CMK (cell line): Measurements from ENCODE around the gene DUSP15.
"Not testable (repeated sequence)": the region's sequence is repeated elsewhere in the genome, so short reads cannot be mapped to it uniquely, and the experiment has no call there.

ENCODE experiments used
- DNase-seq: peaks from one replicate; pipeline ENCODE4 v3.0.0-alpha.2; 2010; ENCODE audit warnings: low read depth

DUSP15 gene

DNA sequence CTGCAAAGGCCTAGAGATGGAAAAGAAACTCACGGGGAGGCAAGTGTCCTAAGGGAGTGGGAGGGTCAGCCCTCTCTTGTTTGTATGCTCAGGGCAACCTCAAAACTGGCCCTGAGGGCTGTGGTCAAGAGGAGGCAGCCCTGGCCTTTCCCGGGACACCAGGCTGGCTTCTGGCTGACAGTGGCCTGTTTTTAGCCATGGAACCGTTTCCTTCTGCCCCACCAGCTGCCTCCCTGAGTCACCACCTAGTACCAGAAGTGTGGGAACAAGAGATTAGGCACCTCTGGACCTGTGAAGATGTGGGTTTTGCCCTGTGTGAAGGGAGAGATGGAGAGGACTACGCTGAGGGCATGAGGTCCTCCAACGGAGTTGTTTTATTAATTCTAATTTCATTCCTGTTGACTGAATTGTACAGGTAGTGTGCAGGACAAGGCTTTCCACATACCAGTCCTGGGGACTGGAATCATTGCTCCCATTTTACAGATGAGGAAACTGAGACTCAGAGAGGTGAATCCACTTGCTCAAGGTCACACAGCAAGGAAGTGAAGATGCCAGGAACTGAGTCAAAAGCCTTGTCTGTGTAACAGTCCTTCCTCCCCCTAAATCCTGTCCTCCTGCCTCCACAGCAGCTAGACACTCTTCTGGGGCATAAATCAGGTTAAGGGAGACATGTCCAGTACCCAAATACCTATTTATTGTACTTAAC is 30.4 kb downstream of the DUSP15 start:
- DNase-seq, result no peak

DNA sequence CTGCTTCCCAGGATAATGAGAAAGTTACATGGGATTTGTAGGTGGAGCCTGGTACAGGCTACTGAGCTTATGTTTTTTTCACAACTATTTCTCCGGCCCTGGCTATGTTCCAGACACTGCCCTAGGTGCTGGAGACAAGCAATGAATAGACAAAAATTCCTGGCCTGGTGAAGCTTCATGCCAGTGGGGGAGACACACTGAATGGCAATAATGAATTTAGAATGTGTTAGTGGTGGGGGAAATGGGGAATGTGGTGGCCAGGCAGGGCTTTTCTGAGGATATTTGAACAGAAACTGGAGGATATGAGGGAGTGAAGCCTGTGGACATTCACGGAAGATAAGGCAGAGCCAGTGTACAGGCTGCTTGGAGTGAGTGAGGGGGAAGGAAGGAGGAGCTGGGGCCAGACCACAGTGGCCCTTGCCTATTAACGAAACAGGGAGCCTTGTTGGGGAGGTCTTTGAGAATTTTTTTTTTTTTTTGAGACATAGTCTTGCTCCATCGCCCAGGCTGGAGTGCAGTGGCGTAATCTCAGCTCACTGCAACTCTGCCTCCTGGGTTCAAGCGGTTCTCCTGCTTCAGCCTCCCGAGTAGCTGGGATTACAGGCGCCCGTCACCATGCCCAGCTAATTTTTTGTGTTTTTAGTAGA is 31.6 kb downstream of the DUSP15 start:
- no peak for DNase-seq

DNA sequence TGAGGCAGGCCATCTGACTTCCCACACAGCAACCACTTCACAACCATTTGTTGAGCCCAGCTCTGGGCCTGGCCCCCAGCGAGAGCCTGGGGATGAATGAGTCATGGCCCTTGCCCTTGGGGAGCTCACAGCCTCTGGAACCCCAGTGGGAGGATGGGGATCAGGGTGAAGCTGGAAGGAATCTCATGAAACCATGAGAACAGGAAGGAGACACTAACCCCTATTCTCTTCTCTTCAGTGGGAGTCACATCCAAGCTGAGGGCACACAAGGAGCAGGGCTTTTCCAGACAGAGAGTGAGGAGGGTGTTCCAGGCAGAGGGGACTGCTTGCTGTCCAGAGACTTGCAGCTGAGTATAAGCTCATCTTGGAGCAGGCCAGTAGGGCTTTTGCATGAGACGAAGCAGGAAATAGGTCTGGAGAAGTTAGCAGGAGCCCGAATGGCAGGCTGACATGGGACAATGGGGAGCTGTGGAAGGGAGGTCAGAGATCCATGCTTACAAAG is 32.4 kb downstream of the DUSP15 start:
- DNase-seq, result no peak

DNA sequence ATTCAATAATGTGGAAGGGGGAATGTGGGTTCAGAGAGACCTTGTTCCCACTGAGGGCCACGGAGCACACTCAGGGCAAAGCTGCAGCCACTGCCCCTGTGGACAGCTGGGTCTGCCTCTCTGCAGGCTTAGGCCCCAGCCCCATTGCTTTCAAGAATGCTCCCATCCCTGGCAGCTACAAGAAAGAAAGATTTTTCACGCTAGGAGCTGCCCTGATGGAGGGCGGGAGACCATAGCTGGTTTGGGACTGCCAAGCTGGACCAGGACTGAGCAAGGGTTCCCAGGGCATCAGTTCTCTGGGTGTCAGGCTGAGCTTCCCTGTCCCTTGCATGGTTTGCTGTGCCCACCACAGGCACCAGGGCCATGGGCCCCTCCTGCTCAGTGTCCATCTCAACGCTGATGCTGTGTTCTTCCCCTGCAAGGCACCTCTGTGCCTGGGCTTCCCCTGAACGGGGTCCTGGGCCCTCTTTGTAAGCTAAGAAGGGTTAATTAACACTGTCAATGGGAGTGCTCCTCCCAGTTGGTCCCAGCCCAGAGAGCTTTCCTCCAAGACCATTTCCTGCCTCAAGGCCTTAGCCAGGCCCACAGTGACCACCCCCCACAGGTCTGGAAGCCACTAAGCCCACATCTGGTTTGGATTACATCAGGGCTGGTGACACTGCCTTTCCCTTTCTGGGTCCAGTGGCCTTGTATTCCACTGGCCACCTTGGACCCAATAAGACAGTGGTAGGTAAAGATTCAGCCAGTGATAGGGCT is 33.3 kb downstream of the DUSP15 start:
- no peak for DNase-seq

- DNase-seq, result peak; percentile 32
These were observed 34.1 kb downstream of the DUSP15 start for GRCh38 chr20:31835977-31836852.

DNA sequence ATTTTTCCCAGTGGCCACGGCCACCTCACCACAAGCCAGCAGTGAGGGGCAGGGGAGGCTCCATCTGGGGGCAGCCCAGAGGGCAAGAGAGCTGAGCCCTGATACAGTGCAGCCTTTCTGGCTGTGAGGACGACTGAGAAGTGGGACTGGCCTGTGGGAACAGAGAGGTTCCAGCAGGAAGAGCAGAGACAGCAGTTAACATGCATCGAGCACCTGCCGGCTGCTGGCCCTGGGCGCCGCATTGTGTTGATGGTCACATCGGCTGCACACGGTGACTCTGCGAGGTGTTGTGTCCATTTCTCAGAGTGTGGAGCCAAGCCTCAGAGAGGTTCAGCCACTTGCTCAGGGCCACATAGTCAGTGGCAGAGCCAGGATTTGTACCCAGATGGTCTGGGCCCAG is 34.8 kb downstream of the DUSP15 start:
- DNase-seq, result no peak

DNA sequence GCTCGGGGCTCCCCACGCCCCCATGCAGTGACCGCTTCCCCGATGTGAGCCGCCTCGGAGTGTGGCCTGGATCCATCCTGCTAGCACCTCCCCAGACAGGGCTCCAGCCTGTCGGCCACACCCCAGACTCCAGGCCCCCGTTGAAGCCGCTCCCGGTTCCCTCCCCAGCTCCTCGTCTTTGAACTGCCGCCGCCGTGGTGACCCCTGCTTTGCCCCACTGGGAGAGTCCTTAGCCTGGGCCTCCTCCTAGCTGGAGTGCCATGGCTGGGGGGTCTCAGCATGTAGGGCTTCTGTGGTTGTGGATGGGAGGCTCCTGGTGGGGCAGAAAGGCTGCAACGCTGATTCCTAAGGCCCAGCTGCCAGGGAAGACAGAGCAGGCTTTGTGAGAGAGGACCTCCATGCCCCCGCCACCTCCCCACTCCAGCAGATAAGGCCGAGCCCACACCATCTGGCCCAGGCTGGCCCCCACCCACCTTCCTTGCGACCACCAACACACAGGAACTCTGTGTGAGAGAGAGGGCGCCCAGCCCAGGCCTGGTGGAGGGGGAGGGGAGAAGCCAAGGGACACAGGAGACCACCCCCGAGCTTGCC is 36.3 kb downstream of the DUSP15 start:
- no peak for DNase-seq

GRCh38 chr20:31833130-31833930 is 37.0 kb downstream of the DUSP15 start:
- DNase-seq, result peak; percentile 55

DNA sequence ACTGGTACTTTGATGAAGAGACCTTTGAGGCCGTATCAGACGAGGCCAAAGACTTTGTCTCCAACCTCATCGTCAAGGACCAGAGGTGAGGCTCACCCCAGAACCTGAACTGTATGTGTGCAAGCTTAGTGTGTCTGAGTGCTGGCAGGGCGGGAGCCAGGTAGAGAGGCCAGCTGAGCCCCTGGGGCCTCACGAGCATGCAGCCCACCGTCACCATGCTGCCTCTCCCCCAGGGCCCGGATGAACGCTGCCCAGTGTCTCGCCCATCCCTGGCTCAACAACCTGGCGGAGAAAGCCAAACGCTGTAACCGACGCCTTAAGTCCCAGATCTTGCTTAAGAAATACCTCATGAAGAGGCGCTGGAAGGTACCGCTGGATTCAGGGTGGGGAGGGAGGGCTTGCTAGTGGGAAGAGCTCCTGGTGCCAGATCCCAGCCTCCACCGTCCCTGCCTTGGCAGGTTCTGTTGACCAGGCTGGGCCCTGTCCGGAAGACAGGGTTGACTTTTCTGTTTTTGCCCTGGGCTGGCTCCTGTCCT is 38.5 kb downstream of the DUSP15 start:
- DNase-seq, result no peak

GRCh38 chr20:31831211-31831610 is 39.1 kb downstream of the DUSP15 start:
- no peak for DNase-seq

DNA sequence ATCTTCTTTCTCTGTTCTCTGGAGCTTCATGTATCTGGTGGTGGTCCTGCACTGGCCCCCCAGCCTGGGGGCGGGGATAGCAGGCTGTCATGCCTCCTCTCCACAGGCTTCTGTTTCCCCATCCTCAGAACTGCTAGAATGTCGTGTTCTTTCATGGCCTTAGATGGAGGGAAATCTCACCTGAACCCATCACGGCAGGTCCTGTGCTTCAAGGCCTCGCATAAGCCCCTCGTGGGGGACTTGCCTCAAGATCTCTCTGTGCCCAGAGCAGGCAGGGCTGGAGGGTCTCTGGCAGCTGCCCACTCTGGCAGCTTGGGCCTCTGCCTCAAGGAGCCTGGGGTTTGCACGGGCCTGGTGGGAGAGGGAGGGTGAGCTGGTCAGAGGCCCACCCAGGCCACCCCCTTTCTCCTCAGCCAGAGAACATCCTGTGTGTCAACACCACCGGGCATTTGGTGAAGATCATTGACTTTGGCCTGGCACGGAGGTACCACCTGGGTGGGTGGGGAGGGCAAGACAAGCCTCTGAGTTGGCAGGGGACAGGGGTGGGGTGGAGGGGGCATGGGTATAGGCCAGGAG is 39.8 kb downstream of the DUSP15 start:
- no peak for DNase-seq

GRCh38 chr20:31829731-31830130 is 40.6 kb downstream of the DUSP15 start:
- DNase-seq, result no peak

- not testable (repeated sequence) for DNase-seq
These were observed 42.3 kb downstream of the DUSP15 start for GRCh38 chr20:31828016-31828415.

DNA sequence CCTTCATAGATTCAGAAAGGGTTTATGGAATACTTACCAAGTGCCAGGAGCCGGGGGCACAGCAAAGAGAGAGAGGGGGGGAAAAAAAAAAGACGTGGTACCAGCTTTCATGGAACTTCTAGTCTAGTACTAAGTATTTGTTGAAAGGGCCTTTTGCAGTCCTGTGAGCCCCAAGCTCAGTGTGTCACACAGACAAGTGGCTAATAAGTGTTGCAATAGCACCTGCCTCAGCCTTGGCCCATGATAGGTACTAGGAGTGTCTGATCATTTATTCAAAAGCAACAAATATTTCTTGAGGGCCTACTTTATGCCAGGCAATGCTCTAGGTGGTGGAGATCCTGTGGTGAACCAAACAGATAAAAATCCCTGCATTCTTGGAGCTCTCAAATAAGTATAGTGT is 43.3 kb downstream of the DUSP15 start:
- DNase-seq, result no peak

GRCh38 chr20:31826074-31826473 is 44.3 kb downstream of the DUSP15 start:
- DNase-seq, result no peak

DNA sequence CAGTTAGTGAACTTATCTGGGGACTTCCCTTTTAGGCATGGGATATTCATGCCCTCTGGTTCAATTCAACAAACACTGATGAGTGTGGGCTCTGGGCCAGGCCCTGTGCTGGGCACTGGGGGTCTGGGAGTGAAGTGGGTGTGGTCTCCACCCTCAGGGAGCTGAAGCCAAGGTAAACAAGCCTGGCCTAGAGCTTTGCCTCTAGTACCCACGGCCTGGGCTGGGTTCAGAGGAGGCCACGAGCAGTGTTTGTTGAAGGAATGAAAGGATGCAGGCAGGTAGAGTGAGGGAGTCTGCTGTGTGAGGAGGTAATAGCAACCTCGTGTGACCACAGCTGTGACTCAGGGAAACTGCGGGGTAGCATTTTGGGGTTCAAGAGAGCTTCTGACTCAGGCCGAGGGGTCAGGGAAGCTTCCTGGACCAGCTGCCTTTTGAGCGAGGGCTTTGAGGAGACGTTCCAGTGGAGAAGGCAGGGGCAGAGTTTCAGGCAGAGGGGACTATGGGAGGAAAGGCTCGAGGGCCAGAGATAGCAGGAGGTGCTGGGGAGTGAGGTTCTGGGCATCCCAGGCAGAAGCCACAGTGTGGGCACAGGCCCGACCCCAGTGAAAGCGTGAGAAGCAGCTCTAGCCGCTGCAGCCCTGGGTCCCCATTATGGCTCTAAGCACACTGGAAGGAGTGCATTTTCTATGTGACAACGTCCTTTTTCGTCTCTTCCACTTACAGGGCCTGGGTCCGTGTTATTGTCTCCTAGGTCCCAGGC is 45.6 kb downstream of the DUSP15 start:
- DNase-seq, result no peak

GRCh38 chr20:31824125-31824485 is 46.2 kb downstream of the DUSP15 start:
- no peak for DNase-seq

DNA sequence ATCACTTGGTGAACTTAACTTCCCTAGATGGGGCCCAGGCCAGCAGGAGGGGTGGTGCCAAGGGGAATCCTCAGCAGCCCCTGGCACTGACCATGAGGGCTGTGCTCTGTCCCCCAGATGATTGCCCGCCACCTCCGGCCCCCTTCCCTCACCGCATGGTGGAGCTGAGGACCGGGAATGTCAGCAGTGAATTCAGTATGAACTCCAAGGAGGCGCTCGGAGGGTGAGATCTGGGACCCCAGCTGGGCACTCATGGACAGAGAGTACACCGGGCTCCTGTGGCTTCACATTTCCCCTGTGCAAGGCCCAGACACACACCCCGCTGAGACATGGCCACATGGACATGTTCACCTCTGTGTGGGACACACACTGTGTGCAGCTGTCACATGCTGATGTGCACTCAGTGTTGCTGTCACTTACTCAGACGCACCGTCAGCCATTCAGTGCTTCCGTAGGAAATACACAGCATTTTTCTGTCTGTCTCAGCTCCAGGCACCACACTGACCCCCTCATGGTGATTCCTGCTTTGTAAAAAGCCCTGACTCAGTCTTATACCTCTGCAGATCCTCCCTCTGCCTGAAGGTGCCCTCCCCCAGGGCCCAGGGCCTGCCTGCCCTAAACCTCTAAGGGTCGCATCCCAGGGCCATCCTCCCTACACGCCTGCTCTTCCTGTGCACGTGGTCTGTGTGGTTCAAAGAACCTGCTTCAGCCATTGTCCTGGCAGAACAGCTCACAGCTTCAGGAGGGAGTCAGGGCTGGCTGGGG is 46.8 kb downstream of the DUSP15 start:
- DNase-seq, result no peak
